BLaER1 (cell line): ENCODE measurements around the gene COMMD4.
"Not testable (repeated sequence)": the region's sequence is repeated elsewhere in the genome, so short reads cannot be mapped to it uniquely, and the experiment has no call there.

Experiments
- H3K27ac ChIP-seq: shearing (Covaris generic); formaldehyde crosslinking; 2 replicates; pipeline ENCODE4 v1.8.1; 2022
- H3K27me3 ChIP-seq: shearing (Covaris generic); formaldehyde crosslinking; 2 replicates; pipeline ENCODE4 v1.8.1; 2022
- H3K36me3 ChIP-seq: shearing (Covaris generic); formaldehyde crosslinking; 2 replicates; pipeline ENCODE4 v1.8.1; 2022
- H3K4me1 ChIP-seq: shearing (Covaris generic); formaldehyde crosslinking; 2 replicates; pipeline ENCODE4 v1.8.1; 2022
- H3K4me2 ChIP-seq: shearing (Covaris generic); formaldehyde crosslinking; 2 replicates; pipeline ENCODE4 v1.8.1; 2022
- H3K4me3 ChIP-seq: shearing (Covaris generic); formaldehyde crosslinking; 2 replicates; pipeline ENCODE4 v1.8.1; 2022
- H3K9ac ChIP-seq: shearing (Covaris generic); formaldehyde crosslinking; 2 replicates; pipeline ENCODE4 v1.8.1; 2022
- H3K9me3 ChIP-seq: shearing (Covaris generic); formaldehyde crosslinking; 2 replicates; pipeline ENCODE4 v1.8.1; 2022
- H4K20me1 ChIP-seq: shearing (Covaris generic); formaldehyde crosslinking; 2 replicates; pipeline ENCODE4 v1.8.1; 2022
- Cebpa-rat ChIP-seq: shearing (Covaris generic); IDR thresholded peaks from 2 replicates; pipeline ENCODE4 v1.8.1; 2022

COMMD4 gene

GRCh38 chr15:75313116-75313845, 22.6 kb upstream of the COMMD4 start:
- Histone ChIP-seq H3K36me3 (no peaks in the 10 kb centered on the region), H3K4me2 (peak overlapping the region; percentile 48), H3K9me3 (no peaks in the 10 kb centered on the region), H4K20me1 (no peaks in the 10 kb centered on the region), H3K4me3 (no peak overlapping the region), H3K9ac (no peak overlapping the region), H3K27me3 (no peaks in the 10 kb centered on the region), H3K27ac (no peak overlapping the region), H3K4me1 (peaks cover 12% of the 10 kb centered on the region)
- no peak for TF ChIP-seq Cebpa-rat

GRCh38 chr15:75314552-75315290, 21.1 kb upstream of the COMMD4 start:
- Histone ChIP-seq H3K27me3 (no peaks in the 10 kb centered on the region), H3K4me1 (peaks cover 12% of the 10 kb centered on the region), H3K4me3 (no peak overlapping the region), H3K4me2 (no peak overlapping the region), H4K20me1 (no peaks in the 10 kb centered on the region), H3K9ac (no peak overlapping the region), H3K9me3 (no peaks in the 10 kb centered on the region), H3K36me3 (no peaks in the 10 kb centered on the region), H3K27ac (no peak overlapping the region)
- no peak for TF ChIP-seq Cebpa-rat

DNA sequence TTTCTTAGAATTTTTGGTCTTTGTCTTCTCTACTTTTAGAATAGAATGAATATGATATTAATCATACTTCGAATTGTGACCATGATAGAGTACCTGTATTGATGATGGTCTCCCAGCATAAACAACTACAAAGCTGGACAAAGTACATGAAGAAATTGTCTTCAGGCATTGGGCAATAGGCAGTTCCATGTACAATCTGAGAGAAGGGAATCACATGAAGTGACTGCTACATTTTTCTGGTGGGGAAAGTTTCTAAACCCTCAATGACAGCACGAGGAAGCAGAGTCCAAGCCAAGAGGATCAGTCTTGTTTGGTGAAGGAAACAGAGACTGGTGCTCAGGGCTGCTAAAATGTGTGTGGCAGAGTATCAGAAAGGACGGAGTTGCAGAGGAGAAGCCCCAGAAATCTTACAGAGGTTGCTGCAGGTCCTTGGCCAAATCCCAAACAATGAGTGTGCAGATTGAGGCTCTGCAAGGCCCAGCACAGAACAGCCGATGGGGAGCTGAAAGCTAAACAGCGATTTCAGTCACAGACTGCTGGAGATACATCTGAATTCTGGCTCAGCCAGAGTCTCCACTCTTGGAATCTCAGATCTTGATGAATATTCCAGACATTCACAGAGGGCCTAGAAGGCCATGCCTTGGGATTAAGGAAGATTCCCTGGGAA, 16.5 kb upstream of the COMMD4 start:
- not testable (repeated sequence) for H3K36me3 ChIP-seq, H3K9ac ChIP-seq, H3K27me3 ChIP-seq, H4K20me1 ChIP-seq, H3K4me3 ChIP-seq, H3K9me3 ChIP-seq, H3K4me1 ChIP-seq, H3K27ac ChIP-seq, H3K4me2 ChIP-seq

DNA sequence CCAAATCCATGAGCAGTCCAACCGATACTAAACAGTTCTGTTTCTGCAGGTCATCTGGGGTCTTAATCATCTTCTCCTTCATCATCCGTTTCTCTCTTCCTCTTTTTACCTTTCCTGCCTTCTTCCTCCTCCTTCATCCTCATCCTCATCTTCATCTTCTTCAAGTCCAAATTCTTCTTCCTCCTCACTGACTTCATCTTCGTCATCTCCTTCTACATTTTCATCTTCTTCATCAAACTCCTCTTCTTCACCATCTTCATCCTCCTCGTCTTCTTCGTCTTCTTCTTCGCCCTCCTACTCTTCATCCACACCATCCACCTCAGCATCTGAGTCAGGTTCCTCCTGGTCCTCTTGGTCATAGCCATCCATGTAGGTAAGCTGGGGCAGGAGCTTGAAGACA, 14.2 kb upstream of the COMMD4 start:
- no peak for TF ChIP-seq Cebpa-rat
- no peak overlapping the region for H3K27ac ChIP-seq

GRCh38 chr15:75325922-75326321, 9.9 kb upstream of the COMMD4 start:
- no peaks in the 10 kb centered on the region for H3K27me3 ChIP-seq
- H4K20me1 ChIP-seq: no peaks in the 10 kb centered on the region
- no peaks in the 10 kb centered on the region for H3K9me3 ChIP-seq
- H3K4me1 ChIP-seq: peaks cover 6% of the 10 kb centered on the region; the same call in 1 of the 2 replicates
- H3K9ac ChIP-seq: no peak overlapping the region
- H3K27ac ChIP-seq: no peak overlapping the region
- no peak overlapping the region for H3K4me2 ChIP-seq
- no peaks in the 10 kb centered on the region for H3K36me3 ChIP-seq
- no peak for TF ChIP-seq Cebpa-rat
- H3K4me3 ChIP-seq: no peak overlapping the region

More for the DNA sequence above, 14.2 kb upstream of the COMMD4 start:
- H4K20me1 ChIP-seq: no peaks in the 10 kb centered on the region
- no peaks in the 10 kb centered on the region for H3K9me3 ChIP-seq
- no peaks in the 10 kb centered on the region for H3K36me3 ChIP-seq
- H3K4me2 ChIP-seq: no peak overlapping the region
- H3K27me3 ChIP-seq: no peaks in the 10 kb centered on the region
- H3K9ac ChIP-seq: no peak overlapping the region
- H3K4me1 ChIP-seq: peaks cover 6% of the 10 kb centered on the region; the same call in 1 of the 2 replicates
- H3K4me3 ChIP-seq: no peak overlapping the region

DNA sequence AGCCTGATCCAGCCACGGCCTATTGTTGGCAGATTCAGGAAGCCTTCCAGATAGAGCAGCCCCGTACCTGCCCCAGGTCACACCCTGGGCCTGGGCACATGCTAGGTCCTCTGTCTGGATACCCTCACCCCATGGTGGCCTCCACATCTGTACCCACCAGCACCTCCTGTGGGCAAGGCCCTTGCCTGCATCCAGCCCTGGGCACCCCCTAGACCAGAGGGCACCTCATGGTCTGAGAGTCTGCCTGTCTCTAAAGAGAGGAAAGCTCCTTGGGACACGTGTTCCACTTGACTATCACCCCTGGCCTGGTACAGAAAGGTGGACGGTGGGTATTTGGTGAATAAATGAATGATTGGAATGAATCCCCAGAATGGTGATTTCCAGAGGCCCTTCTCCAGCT, 8.9 kb upstream of the COMMD4 start:
- Histone ChIP-seq H3K27ac (no peak overlapping the region), H4K20me1 (no peaks in the 10 kb centered on the region), H3K27me3 (no peaks in the 10 kb centered on the region), H3K4me2 (no peak overlapping the region), H3K4me3 (no peak overlapping the region), H3K9ac (no peak overlapping the region), H3K36me3 (no peaks in the 10 kb centered on the region), H3K9me3 (no peaks in the 10 kb centered on the region), H3K4me1 (peaks cover 6% of the 10 kb centered on the region; the same call in 1 of the 2 replicates)
- TF ChIP-seq Cebpa-rat: no peak

GRCh38 chr15:75327491-75327890, 8.4 kb upstream of the COMMD4 start:
- Histone ChIP-seq H3K9ac (no peak overlapping the region), H3K9me3 (no peaks in the 10 kb centered on the region), H3K4me1 (peaks cover 6% of the 10 kb centered on the region; the same call in 1 of the 2 replicates), H3K4me2 (no peak overlapping the region), H3K27ac (no peak overlapping the region), H3K27me3 (no peaks in the 10 kb centered on the region), H3K4me3 (no peak overlapping the region), H3K36me3 (no peaks in the 10 kb centered on the region), H4K20me1 (no peaks in the 10 kb centered on the region)
- TF ChIP-seq Cebpa-rat: no peak

DNA sequence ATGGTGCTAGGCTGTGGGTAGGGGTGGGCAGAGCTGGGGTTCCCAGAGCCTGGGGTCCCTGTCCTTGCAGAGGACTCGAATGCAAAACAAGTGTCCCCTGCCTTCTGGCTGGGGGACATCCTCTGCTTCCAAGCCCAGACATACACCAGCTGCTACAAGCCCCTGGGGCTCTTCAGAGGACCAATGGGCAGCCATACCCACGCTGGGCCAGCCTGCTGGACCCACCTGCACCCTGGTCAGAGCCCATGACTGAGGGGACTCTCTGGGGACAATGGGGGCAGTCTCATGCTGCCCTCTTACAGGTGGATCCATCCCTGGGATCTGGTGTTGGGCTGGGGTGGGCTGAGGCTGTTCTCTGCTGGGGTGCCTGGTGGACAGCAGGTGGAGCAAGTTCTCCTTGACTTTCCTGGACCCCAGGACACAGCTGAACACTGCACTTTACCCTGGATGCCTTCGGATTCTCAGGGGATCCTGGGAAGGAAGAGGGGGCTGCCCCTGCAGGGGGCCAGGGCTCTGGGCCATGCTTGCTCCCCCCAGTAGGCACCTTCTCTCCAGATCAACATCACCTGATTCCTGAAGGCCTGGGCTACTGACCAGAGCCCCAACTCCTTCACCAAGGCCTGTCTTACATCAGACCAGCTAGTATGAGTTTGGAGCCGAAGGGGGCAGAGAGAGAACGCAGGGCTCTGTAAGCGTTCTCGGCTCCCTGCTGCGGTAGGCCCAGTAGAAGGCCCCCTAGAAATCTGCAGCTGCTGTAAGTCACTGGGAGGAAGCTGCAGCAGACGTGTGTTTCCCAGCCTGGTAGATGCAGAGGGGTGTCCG, 7.2 kb upstream of the COMMD4 start:
- peaks cover 6% of the 10 kb centered on the region; the same call in 1 of the 2 replicates for H3K4me1 ChIP-seq
- H3K4me3 ChIP-seq: no peak overlapping the region
- no peaks in the 10 kb centered on the region for H3K36me3 ChIP-seq
- H3K27me3 ChIP-seq: no peaks in the 10 kb centered on the region
- no peaks in the 10 kb centered on the region for H4K20me1 ChIP-seq
- no peak overlapping the region for H3K4me2 ChIP-seq
- H3K9me3 ChIP-seq: no peaks in the 10 kb centered on the region
- TF ChIP-seq Cebpa-rat: no peak
- H3K27ac ChIP-seq: no peak overlapping the region
- no peak overlapping the region for H3K9ac ChIP-seq

- Histone ChIP-seq H3K36me3 (no peaks in the 10 kb centered on the region), H3K9me3 (no peaks in the 10 kb centered on the region), H3K27ac (no peak overlapping the region), H3K4me1 (peaks cover 6% of the 10 kb centered on the region; the same call in 1 of the 2 replicates), H3K9ac (no peak overlapping the region), H3K27me3 (no peaks in the 10 kb centered on the region), H4K20me1 (no peaks in the 10 kb centered on the region), H3K4me3 (no peak overlapping the region), H3K4me2 (no peak overlapping the region)
- no peak for TF ChIP-seq Cebpa-rat
Measured at GRCh38 chr15:75329571-75329970, 6.3 kb upstream of the COMMD4 start.

GRCh38 chr15:75332093-75332492, 3.8 kb upstream of the COMMD4 start:
- H3K9ac ChIP-seq, H3K27me3 ChIP-seq, H3K4me3 ChIP-seq, H3K36me3 ChIP-seq, H3K9me3 ChIP-seq, H4K20me1 ChIP-seq, H3K27ac ChIP-seq, H3K4me2 ChIP-seq: not testable (repeated sequence)
- H3K4me1 ChIP-seq: peaks cover 19% of the 10 kb centered on the region

GRCh38 chr15:75333654-75334419, 2.0 kb upstream of the COMMD4 start:
- H3K36me3 ChIP-seq, H3K9ac ChIP-seq, H3K27me3 ChIP-seq, H3K4me3 ChIP-seq, H3K9me3 ChIP-seq, H3K27ac ChIP-seq, H4K20me1 ChIP-seq, H3K4me2 ChIP-seq: not testable (repeated sequence)
- H3K4me1 ChIP-seq: peaks cover 22% of the 10 kb centered on the region
